Neural progenitor cell (in vitro differentiated cells): ENCODE measurements around the gene ESYT2.

ENCODE experiments used
- CTCF ChIP-seq: fragments of 200-600 bp; sonication (generic); IDR thresholded peaks from 2 replicates; pipeline ENCODE4 v1.5.1; 2017; ENCODE audit warnings: antibody characterized with exemption, mild to moderate bottlenecking
- EZH2 ChIP-seq: fragments of 200-600 bp; sonication (generic); IDR thresholded peaks from 2 replicates; pipeline ENCODE4 v1.6.1; 2017; ENCODE audit warnings: antibody characterized with exemption, mild to moderate bottlenecking, moderate library complexity
- EZH2phosphoT487 ChIP-seq: fragments of 200-600 bp; sonication (generic); IDR thresholded peaks from 2 replicates; pipeline ENCODE4 v1.6.1; 2017; ENCODE audit warnings: antibody characterized with exemption

GRCh38 chr7:158724658-158725505 is 104.4 kb downstream of the ESYT2 start:
- TF ChIP-seq CTCF (no peak), EZH2 (no peak), EZH2phosphoT487 (no peak)
